Measurements from ENCODE around the gene PTPN14.

DNA sequence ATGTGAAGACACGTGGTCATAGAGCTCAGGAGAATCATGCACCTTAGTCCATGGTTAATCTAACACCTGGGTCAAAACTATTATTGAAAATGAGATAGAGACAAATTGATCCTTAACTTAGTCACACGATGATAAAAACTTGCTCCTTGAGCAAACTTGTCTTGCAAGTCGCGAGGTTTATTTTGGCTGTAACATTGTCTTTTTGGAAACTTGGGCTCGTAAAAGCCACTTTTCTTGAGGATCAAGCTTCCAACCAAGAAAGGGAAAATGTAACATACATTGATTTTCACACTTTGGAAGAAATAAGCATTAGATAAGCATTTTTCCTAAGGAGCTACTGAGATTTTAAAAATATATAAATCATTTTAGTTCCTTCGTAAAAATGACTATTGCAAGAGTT, 31.7 kb upstream of the PTPN14 start:
- TF ChIP-seq TOX (CRISPR knock-in tag; IDR thresholded peaks at IDR 0.05; ENCODE audit: borderline replicate concordance) = no peak
- TF ChIP-seq PPARA (CRISPR knock-in tag; IDR thresholded peaks at IDR 0.05; ENCODE audit: borderline replicate concordance) = no peak
- TF ChIP-seq, protein P1, sequence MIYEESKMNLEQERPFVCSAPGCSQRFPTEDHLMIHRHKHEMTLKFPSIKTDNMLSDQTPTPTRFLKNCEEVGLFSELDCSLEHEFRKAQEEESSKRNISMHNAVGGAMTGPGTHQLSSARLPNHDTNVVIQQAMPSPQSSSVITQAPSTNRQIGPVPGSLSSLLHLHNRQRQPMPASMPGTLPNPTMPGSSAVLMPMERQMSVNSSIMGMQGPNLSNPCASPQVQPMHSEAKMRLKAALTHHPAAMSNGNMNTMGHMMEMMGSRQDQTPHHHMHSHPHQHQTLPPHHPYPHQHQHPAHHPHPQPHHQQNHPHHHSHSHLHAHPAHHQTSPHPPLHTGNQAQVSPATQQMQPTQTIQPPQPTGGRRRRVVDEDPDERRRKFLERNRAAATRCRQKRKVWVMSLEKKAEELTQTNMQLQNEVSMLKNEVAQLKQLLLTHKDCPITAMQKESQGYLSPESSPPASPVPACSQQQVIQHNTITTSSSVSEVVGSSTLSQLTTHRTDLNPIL (CRISPR knock-in tag; IDR thresholded peaks at IDR 0.05; ENCODE audit: low read depth) = no peak
- TF ChIP-seq, protein P2, sequence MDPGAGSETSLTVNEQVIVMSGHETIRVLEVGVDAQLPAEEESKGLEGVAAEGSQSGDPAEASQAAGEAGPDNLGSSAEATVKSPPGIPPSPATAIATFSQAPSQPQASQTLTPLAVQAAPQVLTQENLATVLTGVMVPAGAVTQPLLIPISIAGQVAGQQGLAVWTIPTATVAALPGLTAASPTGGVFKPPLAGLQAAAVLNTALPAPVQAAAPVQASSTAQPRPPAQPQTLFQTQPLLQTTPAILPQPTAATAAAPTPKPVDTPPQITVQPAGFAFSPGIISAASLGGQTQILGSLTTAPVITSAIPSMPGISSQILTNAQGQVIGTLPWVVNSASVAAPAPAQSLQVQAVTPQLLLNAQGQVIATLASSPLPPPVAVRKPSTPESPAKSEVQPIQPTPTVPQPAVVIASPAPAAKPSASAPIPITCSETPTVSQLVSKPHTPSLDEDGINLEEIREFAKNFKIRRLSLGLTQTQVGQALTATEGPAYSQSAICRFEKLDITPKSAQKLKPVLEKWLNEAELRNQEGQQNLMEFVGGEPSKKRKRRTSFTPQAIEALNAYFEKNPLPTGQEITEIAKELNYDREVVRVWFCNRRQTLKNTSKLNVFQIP (CRISPR knock-in tag; IDR thresholded peaks at IDR 0.05; ENCODE audit: borderline replicate concordance, low read depth) = no peak
- TF ChIP-seq TCF4 (CRISPR knock-in tag; IDR thresholded peaks at IDR 0.05; ENCODE audit: borderline replicate concordance) = no peak
- TF ChIP-seq OSR1 (CRISPR knock-in tag; IDR thresholded peaks at IDR 0.05) = no peak
- TF ChIP-seq ZFP3 (CRISPR knock-in tag; IDR thresholded peaks at IDR 0.05) = no peak
- TF ChIP-seq, protein P3, sequence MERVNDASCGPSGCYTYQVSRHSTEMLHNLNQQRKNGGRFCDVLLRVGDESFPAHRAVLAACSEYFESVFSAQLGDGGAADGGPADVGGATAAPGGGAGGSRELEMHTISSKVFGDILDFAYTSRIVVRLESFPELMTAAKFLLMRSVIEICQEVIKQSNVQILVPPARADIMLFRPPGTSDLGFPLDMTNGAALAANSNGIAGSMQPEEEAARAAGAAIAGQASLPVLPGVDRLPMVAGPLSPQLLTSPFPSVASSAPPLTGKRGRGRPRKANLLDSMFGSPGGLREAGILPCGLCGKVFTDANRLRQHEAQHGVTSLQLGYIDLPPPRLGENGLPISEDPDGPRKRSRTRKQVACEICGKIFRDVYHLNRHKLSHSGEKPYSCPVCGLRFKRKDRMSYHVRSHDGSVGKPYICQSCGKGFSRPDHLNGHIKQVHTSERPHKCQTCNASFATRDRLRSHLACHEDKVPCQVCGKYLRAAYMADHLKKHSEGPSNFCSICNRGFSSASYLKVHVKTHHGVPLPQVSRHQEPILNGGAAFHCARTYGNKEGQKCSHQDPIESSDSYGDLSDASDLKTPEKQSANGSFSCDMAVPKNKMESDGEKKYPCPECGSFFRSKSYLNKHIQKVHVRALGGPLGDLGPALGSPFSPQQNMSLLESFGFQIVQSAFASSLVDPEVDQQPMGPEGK (CRISPR knock-in tag; IDR thresholded peaks at IDR 0.05; ENCODE audit: borderline replicate concordance) = no peak
- TF ChIP-seq, protein P4, sequence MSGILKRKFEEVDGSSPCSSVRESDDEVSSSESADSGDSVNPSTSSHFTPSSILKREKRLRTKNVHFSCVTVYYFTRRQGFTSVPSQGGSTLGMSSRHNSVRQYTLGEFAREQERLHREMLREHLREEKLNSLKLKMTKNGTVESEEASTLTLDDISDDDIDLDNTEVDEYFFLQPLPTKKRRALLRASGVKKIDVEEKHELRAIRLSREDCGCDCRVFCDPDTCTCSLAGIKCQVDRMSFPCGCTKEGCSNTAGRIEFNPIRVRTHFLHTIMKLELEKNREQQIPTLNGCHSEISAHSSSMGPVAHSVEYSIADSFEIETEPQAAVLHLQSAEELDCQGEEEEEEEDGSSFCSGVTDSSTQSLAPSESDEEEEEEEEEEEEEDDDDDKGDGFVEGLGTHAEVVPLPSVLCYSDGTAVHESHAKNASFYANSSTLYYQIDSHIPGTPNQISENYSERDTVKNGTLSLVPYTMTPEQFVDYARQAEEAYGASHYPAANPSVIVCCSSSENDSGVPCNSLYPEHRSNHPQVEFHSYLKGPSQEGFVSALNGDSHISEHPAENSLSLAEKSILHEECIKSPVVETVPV (CRISPR knock-in tag; IDR thresholded peaks at IDR 0.05) = no peak
- TF ChIP-seq ZNF565 (CRISPR knock-in tag; conservative IDR thresholded peaks at IDR 0.05; ENCODE audit: low read depth) = no peak
- TF ChIP-seq ESRRG (CRISPR knock-in tag; IDR thresholded peaks at IDR 0.05) = no peak
- TF ChIP-seq ARNTL (CRISPR knock-in tag; IDR thresholded peaks at IDR 0.05; ENCODE audit: borderline replicate concordance, low read depth) = no peak
- TF ChIP-seq, protein P5, sequence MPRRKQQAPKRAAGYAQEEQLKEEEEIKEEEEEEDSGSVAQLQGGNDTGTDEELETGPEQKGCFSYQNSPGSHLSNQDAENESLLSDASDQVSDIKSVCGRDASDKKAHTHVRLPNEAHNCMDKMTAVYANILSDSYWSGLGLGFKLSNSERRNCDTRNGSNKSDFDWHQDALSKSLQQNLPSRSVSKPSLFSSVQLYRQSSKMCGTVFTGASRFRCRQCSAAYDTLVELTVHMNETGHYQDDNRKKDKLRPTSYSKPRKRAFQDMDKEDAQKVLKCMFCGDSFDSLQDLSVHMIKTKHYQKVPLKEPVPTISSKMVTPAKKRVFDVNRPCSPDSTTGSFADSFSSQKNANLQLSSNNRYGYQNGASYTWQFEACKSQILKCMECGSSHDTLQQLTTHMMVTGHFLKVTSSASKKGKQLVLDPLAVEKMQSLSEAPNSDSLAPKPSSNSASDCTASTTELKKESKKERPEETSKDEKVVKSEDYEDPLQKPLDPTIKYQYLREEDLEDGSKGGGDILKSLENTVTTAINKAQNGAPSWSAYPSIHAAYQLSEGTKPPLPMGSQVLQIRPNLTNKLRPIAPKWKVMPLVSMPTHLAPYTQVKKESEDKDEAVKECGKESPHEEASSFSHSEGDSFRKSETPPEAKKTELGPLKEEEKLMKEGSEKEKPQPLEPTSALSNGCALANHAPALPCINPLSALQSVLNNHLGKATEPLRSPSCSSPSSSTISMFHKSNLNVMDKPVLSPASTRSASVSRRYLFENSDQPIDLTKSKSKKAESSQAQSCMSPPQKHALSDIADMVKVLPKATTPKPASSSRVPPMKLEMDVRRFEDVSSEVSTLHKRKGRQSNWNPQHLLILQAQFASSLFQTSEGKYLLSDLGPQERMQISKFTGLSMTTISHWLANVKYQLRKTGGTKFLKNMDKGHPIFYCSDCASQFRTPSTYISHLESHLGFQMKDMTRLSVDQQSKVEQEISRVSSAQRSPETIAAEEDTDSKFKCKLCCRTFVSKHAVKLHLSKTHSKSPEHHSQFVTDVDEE (CRISPR knock-in tag; IDR thresholded peaks at IDR 0.05) = no peak
- TF ChIP-seq ISL1 (CRISPR knock-in tag; IDR thresholded peaks at IDR 0.05) = no peak

All from SK-N-SH treated with all-trans-retinoic acid at 6 μM for 48 hours (cell line).